IPS-18a (cell line): ENCODE results near the gene FLRT2.

ENCODE experiments used
- H3K27ac ChIP-seq: one replicate; pipeline ENCODE4 v1.5.1; 2013; ENCODE audit warnings: low read length
- H3K27me3 ChIP-seq: one replicate; pipeline ENCODE4 v1.6.1; 2013; ENCODE audit warnings: mild to moderate bottlenecking, low read length; ENCODE audit not compliant: control insufficient read depth, insufficient read depth
- H3K36me3 ChIP-seq: one replicate; pipeline ENCODE4 v1.6.1; 2013; ENCODE audit warnings: low read depth, low read length; ENCODE audit not compliant: control insufficient read depth
- H3K4me1 ChIP-seq: one replicate; pipeline ENCODE4 v1.6.1; 2013; ENCODE audit warnings: low read depth, low read length; ENCODE audit not compliant: control insufficient read depth
- H3K4me3 ChIP-seq: one replicate; pipeline ENCODE4 v1.5.1; 2013; ENCODE audit warnings: low read length
- H3K9ac ChIP-seq: one replicate; pipeline ENCODE4 v1.6.1; 2013; ENCODE audit warnings: mild to moderate bottlenecking, low read length, moderate library complexity
- H3K9me3 ChIP-seq: one replicate; pipeline ENCODE4 v1.6.1; 2013; ENCODE audit warnings: low read depth, low read length; ENCODE audit not compliant: control insufficient read depth

FLRT2 gene, protein sequence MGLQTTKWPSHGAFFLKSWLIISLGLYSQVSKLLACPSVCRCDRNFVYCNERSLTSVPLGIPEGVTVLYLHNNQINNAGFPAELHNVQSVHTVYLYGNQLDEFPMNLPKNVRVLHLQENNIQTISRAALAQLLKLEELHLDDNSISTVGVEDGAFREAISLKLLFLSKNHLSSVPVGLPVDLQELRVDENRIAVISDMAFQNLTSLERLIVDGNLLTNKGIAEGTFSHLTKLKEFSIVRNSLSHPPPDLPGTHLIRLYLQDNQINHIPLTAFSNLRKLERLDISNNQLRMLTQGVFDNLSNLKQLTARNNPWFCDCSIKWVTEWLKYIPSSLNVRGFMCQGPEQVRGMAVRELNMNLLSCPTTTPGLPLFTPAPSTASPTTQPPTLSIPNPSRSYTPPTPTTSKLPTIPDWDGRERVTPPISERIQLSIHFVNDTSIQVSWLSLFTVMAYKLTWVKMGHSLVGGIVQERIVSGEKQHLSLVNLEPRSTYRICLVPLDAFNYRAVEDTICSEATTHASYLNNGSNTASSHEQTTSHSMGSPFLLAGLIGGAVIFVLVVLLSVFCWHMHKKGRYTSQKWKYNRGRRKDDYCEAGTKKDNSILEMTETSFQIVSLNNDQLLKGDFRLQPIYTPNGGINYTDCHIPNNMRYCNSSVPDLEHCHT

DNA sequence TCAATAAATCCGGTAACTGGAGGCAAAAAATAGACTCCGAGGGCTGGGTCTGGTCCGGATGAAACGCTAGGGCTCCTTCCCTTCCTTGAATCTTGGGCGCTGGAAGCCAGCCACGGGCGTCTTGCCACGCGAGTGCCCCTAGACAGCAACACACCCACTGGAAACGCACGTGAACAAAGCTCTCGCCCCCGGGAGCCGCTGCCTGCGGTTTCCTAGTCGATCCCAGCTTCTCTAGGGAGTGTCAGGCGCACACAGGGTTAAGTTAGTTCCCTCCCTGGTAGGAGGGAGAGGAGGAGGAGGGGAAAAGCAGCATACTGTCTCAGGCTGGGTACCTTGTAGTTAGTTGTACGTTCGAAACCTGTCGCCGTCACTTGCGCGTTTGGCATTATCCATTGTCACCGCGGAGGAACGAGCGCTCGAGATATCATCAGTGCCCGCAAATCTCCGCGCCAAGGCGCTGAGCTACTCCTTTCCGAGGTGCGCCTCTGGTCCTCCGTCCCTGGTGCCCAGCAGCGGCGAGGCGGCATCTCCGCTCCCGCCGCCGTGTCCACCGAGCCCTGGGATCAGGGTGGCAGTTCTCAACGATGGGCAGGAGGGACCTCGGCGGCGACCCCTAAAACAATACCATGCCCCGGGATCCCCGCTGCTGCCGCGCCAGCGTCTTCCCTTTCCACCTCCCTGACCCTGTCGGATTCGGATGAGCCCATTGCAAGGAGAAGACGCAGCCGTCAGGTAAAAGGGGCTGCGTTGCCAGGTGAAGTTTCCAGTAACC is at the start of gene FLRT2:
FLRT2 (plus strand) TSS at position 342 of the 772 bp plus-strand sequence. CDS start 91,371 bp downstream, outside the sequence.
- peaks cover 25% of the 10 kb centered on the region for H3K4me1 ChIP-seq
- no peaks in the 10 kb centered on the region for H3K36me3 ChIP-seq
- H3K9ac ChIP-seq = peak within 1 kb of the TSS; percentile 19
- H3K27ac ChIP-seq = no peak within 1 kb of the TSS
- H3K27me3 ChIP-seq = peaks cover 66% of the 10 kb centered on the region
- no peaks in the 10 kb centered on the region for H3K9me3 ChIP-seq
- peak within 1 kb of the TSS; percentile 86 for H3K4me3 ChIP-seq

DNA sequence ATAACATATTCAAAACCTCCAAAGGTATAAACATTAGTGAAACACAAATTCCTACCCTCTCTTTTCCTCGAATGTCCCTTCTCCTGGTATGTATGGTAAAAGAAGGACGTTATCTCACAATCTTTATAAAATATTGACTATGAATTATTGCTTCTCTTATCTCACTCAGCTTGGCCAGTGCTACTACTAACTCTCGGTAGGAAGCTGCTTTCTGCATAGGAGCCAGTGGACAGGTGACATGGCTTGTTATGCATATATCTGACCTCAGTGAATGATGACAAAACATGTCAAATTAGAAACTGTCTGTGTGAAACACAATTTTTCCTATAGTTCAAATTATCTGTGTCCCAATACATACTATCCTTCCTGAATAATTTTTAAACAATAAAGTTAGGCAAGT is 48.5 kb upstream of the FLRT2 start:
- H3K36me3 ChIP-seq = no peaks in the 10 kb centered on the region
- no peaks in the 10 kb centered on the region for H3K9me3 ChIP-seq
- no peak overlapping the region for H3K4me3 ChIP-seq
- H3K27ac ChIP-seq = no peak overlapping the region
- H3K9ac ChIP-seq = no peak overlapping the region
- H3K27me3 ChIP-seq = no peaks in the 10 kb centered on the region
- no peaks in the 10 kb centered on the region for H3K4me1 ChIP-seq

DNA sequence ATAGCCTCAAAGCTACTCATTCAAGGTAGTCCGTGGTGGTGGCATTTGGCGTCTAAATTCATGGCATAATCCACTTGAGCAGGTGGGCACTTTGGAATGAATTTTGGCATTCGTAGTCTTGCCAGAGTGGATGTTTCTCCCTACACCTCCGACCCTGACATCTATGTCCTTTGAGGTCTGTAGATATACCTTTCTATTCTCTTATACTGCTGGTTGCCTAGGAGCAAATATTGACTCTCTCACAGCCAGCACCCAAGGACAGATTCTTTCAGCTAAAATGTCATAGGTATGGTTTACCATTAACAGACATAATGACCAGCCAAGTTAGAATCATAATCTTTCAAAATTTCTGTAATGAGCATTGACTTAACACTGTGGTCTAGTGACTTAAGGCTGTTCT is 47.4 kb upstream of the FLRT2 start:
- H3K27me3 ChIP-seq = no peaks in the 10 kb centered on the region
- no peaks in the 10 kb centered on the region for H3K36me3 ChIP-seq
- no peaks in the 10 kb centered on the region for H3K9me3 ChIP-seq
- H3K4me3 ChIP-seq = no peak overlapping the region
- H3K9ac ChIP-seq = no peak overlapping the region
- no peak overlapping the region for H3K27ac ChIP-seq
- no peaks in the 10 kb centered on the region for H3K4me1 ChIP-seq

DNA sequence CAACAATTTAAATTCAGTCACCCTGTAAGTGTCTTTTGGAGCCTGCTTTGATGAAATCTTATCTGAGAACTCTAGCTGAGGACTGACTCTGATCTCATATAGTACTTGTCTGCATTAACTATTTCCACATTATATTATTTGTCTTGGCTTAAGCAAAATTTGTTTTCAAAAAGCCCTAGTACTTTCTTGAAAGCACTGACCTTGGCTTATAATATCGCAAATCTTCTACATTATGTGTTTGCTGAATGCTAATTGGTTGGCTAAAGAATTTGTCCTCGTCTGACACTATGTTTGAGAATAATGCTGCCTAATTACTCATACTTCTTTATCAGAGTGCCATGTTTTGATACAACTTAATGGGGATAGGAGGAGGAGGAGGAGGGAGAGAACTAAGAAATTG is 46.9 kb upstream of the FLRT2 start:
- Histone ChIP-seq H3K36me3 (no peaks in the 10 kb centered on the region), H3K27ac (no peak overlapping the region), H3K4me3 (no peak overlapping the region)

DNA sequence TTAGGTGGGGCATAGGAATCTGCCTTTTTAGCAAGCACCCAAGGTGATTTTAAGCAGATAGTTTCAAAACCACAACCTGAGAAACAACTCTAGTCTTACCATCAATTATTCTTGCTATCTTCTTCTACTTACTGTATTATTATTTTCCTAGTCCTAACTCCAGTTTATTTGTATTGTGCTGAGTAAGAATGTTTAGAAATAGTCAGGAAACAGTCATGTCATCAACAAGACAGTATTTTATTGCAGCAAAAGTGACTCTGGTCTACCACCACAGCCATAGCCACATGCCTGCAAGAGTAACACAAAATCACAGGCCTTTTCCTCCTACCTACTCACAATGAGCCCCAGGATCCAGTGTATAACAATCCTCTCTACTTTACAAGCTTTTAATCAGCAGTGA is 46.3 kb upstream of the FLRT2 start:
- Histone ChIP-seq H3K27me3 (no peaks in the 10 kb centered on the region), H3K9me3 (no peaks in the 10 kb centered on the region), H3K4me1 (no peaks in the 10 kb centered on the region), H3K36me3 (no peaks in the 10 kb centered on the region), H3K27ac (no peak overlapping the region), H3K4me3 (no peak overlapping the region), H3K9ac (no peak overlapping the region)

More for the DNA sequence above, 46.9 kb upstream of the FLRT2 start:
- Histone ChIP-seq H3K9me3 (no peaks in the 10 kb centered on the region), H3K27me3 (no peaks in the 10 kb centered on the region), H3K9ac (no peak overlapping the region), H3K4me1 (no peaks in the 10 kb centered on the region)

DNA sequence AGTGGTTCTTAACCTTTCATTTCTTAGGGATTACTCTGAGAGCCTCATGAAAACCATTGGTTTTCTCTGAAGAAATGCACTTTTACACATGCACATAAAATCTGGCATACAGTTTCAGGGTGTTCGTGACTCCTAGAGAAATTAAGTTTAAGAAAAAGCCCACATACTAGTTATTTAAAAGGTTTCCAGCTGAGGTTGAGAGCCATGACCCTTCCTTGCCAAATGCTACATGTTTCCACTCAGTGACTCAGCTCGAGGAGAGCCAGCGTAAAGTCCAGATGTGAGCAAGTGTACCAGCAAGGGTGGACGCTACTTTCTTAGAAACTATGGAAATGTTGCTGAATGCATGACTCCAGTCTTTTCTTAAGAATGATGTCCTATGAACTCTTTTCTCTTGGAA is 42.7 kb upstream of the FLRT2 start:
- H3K36me3 ChIP-seq = no peaks in the 10 kb centered on the region
- no peak overlapping the region for H3K4me3 ChIP-seq
- H3K27ac ChIP-seq = no peak overlapping the region
- no peak overlapping the region for H3K9ac ChIP-seq
- no peaks in the 10 kb centered on the region for H3K4me1 ChIP-seq
- no peaks in the 10 kb centered on the region for H3K27me3 ChIP-seq
- H3K9me3 ChIP-seq = no peaks in the 10 kb centered on the region

DNA sequence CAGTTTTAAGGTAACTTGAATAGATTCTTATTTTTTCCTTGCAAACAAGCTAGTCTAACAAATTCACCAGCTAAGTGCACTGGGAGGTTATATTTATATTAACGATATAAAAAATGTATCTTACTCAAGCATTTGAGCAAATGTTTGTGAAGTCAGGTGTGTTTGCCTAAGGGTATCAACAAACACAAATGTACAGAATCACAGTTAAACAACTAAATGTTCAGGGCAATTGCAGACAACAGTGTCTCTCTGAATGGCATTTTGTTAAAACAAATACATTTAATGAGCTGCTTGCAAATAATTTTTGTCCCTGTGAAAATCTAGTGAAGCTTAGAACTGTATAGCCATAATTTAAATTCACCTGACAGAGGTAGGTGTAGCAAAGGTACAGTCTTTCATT is 28.2 kb upstream of the FLRT2 start:
- no peak overlapping the region for H3K27ac ChIP-seq
- H3K4me1 ChIP-seq = no peaks in the 10 kb centered on the region
- H3K9ac ChIP-seq = no peak overlapping the region
- H3K4me3 ChIP-seq = no peak overlapping the region
- no peaks in the 10 kb centered on the region for H3K27me3 ChIP-seq
- no peaks in the 10 kb centered on the region for H3K9me3 ChIP-seq
- H3K36me3 ChIP-seq = no peaks in the 10 kb centered on the region

DNA sequence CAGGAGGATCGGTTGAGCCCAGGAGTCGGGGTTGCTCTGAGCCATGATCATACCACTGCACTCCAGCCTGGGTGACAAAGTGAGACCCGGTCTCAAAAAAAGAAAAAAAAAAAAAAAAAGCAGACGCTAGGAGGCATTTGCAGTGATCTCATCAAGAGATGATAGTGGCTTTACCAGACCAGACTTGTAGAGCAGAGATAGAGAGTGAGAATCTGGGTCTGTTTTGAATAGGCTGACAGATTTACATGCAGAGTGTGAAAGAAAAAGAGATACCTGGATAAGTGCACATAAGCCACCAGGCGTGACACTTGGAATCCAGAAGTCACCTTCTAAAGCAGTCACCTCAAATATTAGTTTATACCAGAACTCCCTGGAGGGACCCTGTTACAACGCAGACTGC is 21.1 kb upstream of the FLRT2 start:
- H3K4me1 ChIP-seq = no peaks in the 10 kb centered on the region
- no peaks in the 10 kb centered on the region for H3K36me3 ChIP-seq

DNA sequence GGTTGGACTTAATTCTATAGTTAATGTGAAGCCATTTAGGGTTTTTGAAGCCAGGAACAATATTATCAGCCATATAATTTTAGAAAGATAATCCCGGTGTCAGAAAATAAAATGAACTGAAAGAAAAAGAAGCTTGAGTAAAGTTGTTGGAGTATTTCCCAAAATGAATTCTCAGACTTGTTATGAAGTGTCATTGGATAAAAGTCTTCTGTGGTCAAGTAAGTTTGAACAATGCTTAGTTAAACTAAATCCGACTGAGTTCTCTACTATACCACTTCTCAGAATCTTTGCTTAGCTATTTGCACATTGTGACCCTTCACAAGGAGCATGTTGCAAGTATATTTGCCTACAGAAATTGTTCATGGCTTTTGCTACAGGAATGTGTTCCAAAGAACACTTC is 17.5 kb upstream of the FLRT2 start:
- Histone ChIP-seq H3K4me3 (no peak overlapping the region), H3K9ac (no peak overlapping the region), H3K36me3 (no peaks in the 10 kb centered on the region), H3K27me3 (no peaks in the 10 kb centered on the region), H3K9me3 (no peaks in the 10 kb centered on the region), H3K4me1 (no peaks in the 10 kb centered on the region), H3K27ac (no peak overlapping the region)

More for the DNA sequence above, 21.1 kb upstream of the FLRT2 start:
- H3K9ac ChIP-seq = no peak overlapping the region
- H3K27me3 ChIP-seq = no peaks in the 10 kb centered on the region
- H3K27ac ChIP-seq = no peak overlapping the region
- H3K4me3 ChIP-seq = no peak overlapping the region
- no peaks in the 10 kb centered on the region for H3K9me3 ChIP-seq

DNA sequence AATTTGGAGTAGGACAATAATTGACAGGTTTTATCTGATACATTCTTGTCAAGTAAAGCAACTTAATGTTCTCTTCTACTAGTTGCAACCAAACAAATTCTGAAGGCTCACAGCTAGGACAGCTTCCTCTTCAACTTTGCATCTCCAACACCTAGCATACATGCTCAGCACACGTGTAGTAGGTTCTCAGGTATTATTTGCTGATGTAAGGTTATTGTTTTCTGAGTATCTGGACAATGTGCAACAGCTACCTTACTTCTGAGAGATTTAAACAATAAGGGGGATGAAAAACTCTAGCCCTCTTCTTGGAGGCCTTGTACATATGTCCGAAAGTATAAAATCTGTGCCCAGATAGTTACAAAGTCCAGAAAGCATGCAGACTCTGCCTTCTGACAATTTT is 15.5 kb upstream of the FLRT2 start:
- Histone ChIP-seq H3K27me3 (no peaks in the 10 kb centered on the region), H3K36me3 (no peaks in the 10 kb centered on the region), H3K4me1 (peaks cover 1% of the 10 kb centered on the region), H3K27ac (no peak overlapping the region), H3K9me3 (no peaks in the 10 kb centered on the region), H3K9ac (no peak overlapping the region), H3K4me3 (no peak overlapping the region)

DNA sequence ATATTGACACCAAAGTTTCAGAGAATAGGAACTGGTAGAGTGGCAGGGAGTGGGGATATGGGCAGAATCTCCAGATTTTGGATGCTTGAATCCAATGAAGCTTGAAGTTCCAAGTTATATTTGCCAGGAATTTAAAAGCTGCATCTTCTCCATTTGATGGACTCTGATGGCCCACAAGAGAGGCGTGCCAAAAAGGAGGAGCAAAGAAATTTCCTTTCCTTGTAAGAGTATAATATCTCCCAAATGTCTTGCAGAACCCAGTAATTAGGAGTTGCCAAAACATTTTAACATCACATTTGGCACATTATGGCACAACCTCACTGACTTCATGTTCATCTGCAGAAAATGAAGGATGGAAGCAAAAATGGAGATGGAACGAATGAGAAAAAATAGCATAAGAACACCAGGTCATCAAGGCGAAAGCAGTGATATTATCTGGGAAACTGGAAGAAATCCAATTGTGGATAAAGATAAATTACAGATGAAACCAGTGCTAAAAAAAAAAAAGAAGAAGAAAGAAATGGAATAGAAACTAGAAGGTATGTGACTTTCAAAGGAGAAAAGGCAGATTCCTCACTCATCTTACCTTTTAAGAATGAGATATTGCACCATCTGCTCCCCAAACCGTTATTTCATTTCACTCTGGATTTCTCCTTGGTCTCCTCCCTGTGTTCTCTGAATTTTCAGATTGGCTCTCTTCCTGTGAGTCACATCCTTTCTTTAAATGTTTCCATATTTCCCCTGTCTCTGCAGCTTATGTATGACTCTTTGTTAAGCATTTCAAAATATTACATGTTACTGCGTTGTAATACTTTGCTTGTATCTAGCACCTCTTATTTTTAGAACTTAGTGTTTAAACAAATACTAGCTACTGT is 13.5 kb upstream of the FLRT2 start:
- Histone ChIP-seq H3K4me1 (peaks cover 7% of the 10 kb centered on the region), H3K36me3 (no peaks in the 10 kb centered on the region), H3K9ac (no peak overlapping the region), H3K9me3 (no peaks in the 10 kb centered on the region), H3K27me3 (no peaks in the 10 kb centered on the region), H3K27ac (no peak overlapping the region), H3K4me3 (no peak overlapping the region)
